OCI-LY1 (cell line): ENCODE data around the gene ERGIC1.

Source experiments
- H2AFZ ChIP-seq: fragments of 200-600 bp; sonication (generic), shearing (Covaris generic); 2 replicates; pipeline ENCODE4 v1.6.0; 2014; ENCODE audit warnings: antibody characterized with exemption, mild to moderate bottlenecking, low read length
- H3F3A ChIP-seq: fragments of 200-600 bp; sonication (generic), shearing (Covaris generic); 2 replicates; pipeline ENCODE4 v1.6.0; 2014; ENCODE audit warnings: mild to moderate bottlenecking, antibody characterized with exemption, low read length, moderate library complexity; ENCODE audit not compliant: insufficient read depth
- H3K27ac ChIP-seq: fragments of 200-600 bp; sonication (generic); 2 replicates; pipeline ENCODE4 v1.5.1; 2014; ENCODE audit warnings: low read length, mixed run types, mild to moderate bottlenecking, low read depth; ENCODE audit not compliant: poor library complexity, severe bottlenecking
- H3K27me3 ChIP-seq: fragments of 200-600 bp; sonication (generic); 2 replicates; pipeline ENCODE4 v1.6.0; 2014; ENCODE audit warnings: antibody characterized with exemption, mild to moderate bottlenecking, low read length, moderate library complexity; ENCODE audit not compliant: insufficient read depth
- H3K36me3 ChIP-seq: fragments of 200-600 bp; sonication (generic); 2 replicates; pipeline ENCODE4 v1.6.1; 2014; ENCODE audit warnings: mild to moderate bottlenecking, antibody characterized with exemption, low read length, moderate library complexity, mixed read lengths; ENCODE audit not compliant: insufficient read depth
- H3K4me1 ChIP-seq: fragments of 200-600 bp; sonication (generic); 2 replicates; pipeline ENCODE4 v1.5.1; 2014; ENCODE audit warnings: mild to moderate bottlenecking, low read length, moderate library complexity; ENCODE audit not compliant: insufficient read depth, severe bottlenecking
- H3K4me2 ChIP-seq: fragments of 200-600 bp; sonication (generic), shearing (Covaris generic); 2 replicates; pipeline ENCODE4 v1.6.1; 2014; ENCODE audit warnings: low read length
- H3K4me3 ChIP-seq: fragments of 200-600 bp; sonication (generic); 2 replicates; pipeline ENCODE4 v1.5.1; 2014; ENCODE audit warnings: low read length, low read depth, mild to moderate bottlenecking, mixed read lengths; ENCODE audit not compliant: poor library complexity, severe bottlenecking
- H3K79me2 ChIP-seq: fragments of 200-600 bp; shearing (Covaris generic); 2 replicates; pipeline ENCODE4 v1.6.1; 2016; ENCODE audit warnings: mixed run types, low read length, mixed read lengths; ENCODE audit not compliant: insufficient read depth
- H3K9ac ChIP-seq: fragments of 200-600 bp; sonication (generic), shearing (Covaris generic); 2 replicates; pipeline ENCODE4 v1.6.1; 2014; ENCODE audit warnings: mild to moderate bottlenecking, low read length, mixed read lengths
- H3K9me2 ChIP-seq: fragments of 200-600 bp; sonication (generic), shearing (Covaris generic); 2 replicates; pipeline ENCODE4 v1.6.1; 2014; ENCODE audit warnings: low read depth, mild to moderate bottlenecking, low read length, mixed read lengths
- H3K9me3 ChIP-seq: fragments of 200-600 bp; shearing (Covaris generic); 2 replicates; pipeline ENCODE4 v1.6.1; 2014; ENCODE audit warnings: low read length, mixed read lengths
- H4K20me1 ChIP-seq: fragments of 200-600 bp; sonication (generic), shearing (Covaris generic); 2 replicates; pipeline ENCODE4 v1.6.0; 2016; ENCODE audit warnings: mild to moderate bottlenecking, low read length; ENCODE audit not compliant: insufficient read depth
- CTCF ChIP-seq: fragments of 200-600 bp; sonication (generic), shearing (Covaris generic); IDR thresholded peaks from 2 replicates; pipeline ENCODE4 v1.5.1; 2017; ENCODE audit warnings: mild to moderate bottlenecking, antibody characterized with exemption, low read length, moderate library complexity, mixed read lengths
- EZH2 ChIP-seq: fragments of 200-600 bp; sonication (generic), shearing (Covaris generic); IDR thresholded peaks from 2 replicates; pipeline ENCODE4 v1.8.0; 2017; ENCODE audit warnings: borderline replicate concordance, mixed run types, mild to moderate bottlenecking, antibody characterized with exemption, low read length, moderate library complexity, mixed read lengths

The ERGIC1 gene

GRCh38 chr5:172950176-172950965 lies 116.3 kb downstream of the ERGIC1 start:
- H3K79me2 ChIP-seq: no peaks in the 10 kb centered on the region
- H3K36me3 ChIP-seq: no peaks in the 10 kb centered on the region
- H2AFZ ChIP-seq: no peak overlapping the region
- TF ChIP-seq EZH2 (no peak), CTCF (no peak)
- no peaks in the 10 kb centered on the region for H3K27me3 ChIP-seq
- no peaks in the 10 kb centered on the region for H4K20me1 ChIP-seq
- no peaks in the 10 kb centered on the region for H3F3A ChIP-seq
- H3K9me3 ChIP-seq: no peaks in the 10 kb centered on the region
- no peak overlapping the region for H3K9ac ChIP-seq
- H3K27ac ChIP-seq: no peak overlapping the region
- H3K4me2 ChIP-seq: no peak overlapping the region
- H3K9me2 ChIP-seq: no peaks in the 10 kb centered on the region
- H3K4me1 ChIP-seq: no peaks in the 10 kb centered on the region
- no peak overlapping the region for H3K4me3 ChIP-seq

- H3K4me1 ChIP-seq: no peaks in the 10 kb centered on the region
- H3K4me2 ChIP-seq: no peak overlapping the region
Observed at GRCh38 chr5:172951371-172952033, 117.5 kb downstream of the ERGIC1 start.

GRCh38 chr5:172952034-172952511 lies 118.0 kb downstream of the ERGIC1 start:
- H2AFZ ChIP-seq: no peak overlapping the region
- no peaks in the 10 kb centered on the region for H3K9me2 ChIP-seq
- no peaks in the 10 kb centered on the region for H3K79me2 ChIP-seq
- no peaks in the 10 kb centered on the region for H3K9me3 ChIP-seq
- H3K4me2 ChIP-seq: no peak overlapping the region
- no peaks in the 10 kb centered on the region for H3K4me1 ChIP-seq
- H4K20me1 ChIP-seq: no peaks in the 10 kb centered on the region
- no peaks in the 10 kb centered on the region for H3F3A ChIP-seq
- H3K9ac ChIP-seq: no peak overlapping the region
- H3K36me3 ChIP-seq: no peaks in the 10 kb centered on the region
- H3K4me3 ChIP-seq: no peak overlapping the region
- no peaks in the 10 kb centered on the region for H3K27me3 ChIP-seq
- TF ChIP-seq CTCF (no peak), EZH2 (no peak)
- H3K27ac ChIP-seq: no peak overlapping the region

More at GRCh38 chr5:172951371-172952033, 117.5 kb downstream of the ERGIC1 start:
- Histone ChIP-seq H3K79me2 (no peaks in the 10 kb centered on the region), H3K4me3 (no peak overlapping the region), H3K27me3 (no peaks in the 10 kb centered on the region), H3K36me3 (no peaks in the 10 kb centered on the region), H4K20me1 (no peaks in the 10 kb centered on the region), H3K9me3 (no peaks in the 10 kb centered on the region), H2AFZ (no peak overlapping the region), H3K9me2 (no peaks in the 10 kb centered on the region), H3F3A (no peaks in the 10 kb centered on the region), H3K9ac (no peak overlapping the region), H3K27ac (no peak overlapping the region)
- TF ChIP-seq CTCF (no peak), EZH2 (no peak)
